ENCODE data around the gene NLRP9. TPM values are rescaled to one million over a fixed set of nuclear protein-coding genes. Genes with fewer than 3 reads are reported as not detected.

Gene NLRP9
- total and polyA plus RNA-seq, 12 donors, result not detected

DNA sequence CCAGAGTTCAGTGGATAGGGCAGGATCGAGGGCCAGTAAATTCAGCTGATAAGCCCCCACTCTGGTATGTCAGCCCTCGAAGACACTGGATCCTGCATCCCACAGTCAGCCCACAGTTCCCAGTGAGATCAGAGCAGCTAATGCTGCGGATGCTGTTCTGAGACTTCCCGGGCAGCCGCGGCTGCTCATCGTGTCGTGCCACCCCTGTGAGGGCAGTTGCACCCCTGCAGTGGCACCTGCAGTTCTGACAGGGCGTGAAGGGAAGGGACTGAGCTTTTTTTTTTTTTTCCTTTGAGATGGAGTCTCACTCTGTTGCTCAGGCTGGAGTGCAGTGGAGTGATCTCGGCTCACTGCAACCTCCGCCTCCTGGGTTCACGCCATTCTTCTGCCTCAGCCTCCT, 70.7 kb downstream of the NLRP9 start:
- WGBS, 2 donors, result 76 to 77% methylated on average over 12 of the region's 12 CpGs

GRCh38 chr19:55667006-55667381, 71.2 kb downstream of the NLRP9 start:
- DNase-seq (no peak), ATAC-seq (no peak)
- Histone ChIP-seq H3K36me3 (peaks cover 0 to 97% (median 63%) of the 10 kb centered on the region in 9 donors), H3K4me1 (peaks cover 0 to 15% (median 4%) of the 10 kb centered on the region in 9 donors), H3K27me3 (no peaks in the 10 kb centered on the region), H3K27ac (no peak overlapping the region), H3K9me3 (no peaks in the 10 kb centered on the region), H3K4me3 (no peak overlapping the region)
- 78 to 91% methylated on average over 4 of the region's 4 CpGs for WGBS, 2 donors
- intact Hi-C loops (cut with DNase I), result no loop called here
- no peak for TF ChIP-seq CTCF (IDR thresholded peaks at IDR 0.05)

More for the DNA sequence above, 70.7 kb downstream of the NLRP9 start:
- peaks cover 0 to 97% (median 60%) of the 10 kb centered on the region in 9 donors for H3K36me3 ChIP-seq
- H3K27me3 ChIP-seq, result no peaks in the 10 kb centered on the region
- no peaks in the 10 kb centered on the region for H3K9me3 ChIP-seq
- TF ChIP-seq CTCF (IDR thresholded peaks at IDR 0.05), result no peak
- intact Hi-C loops (cut with DNase I), result no loop called here
- no peak overlapping the region for H3K27ac ChIP-seq
- H3K4me1 ChIP-seq, result peaks cover 0 to 15% (median 4%) of the 10 kb centered on the region in 9 donors
- H3K4me3 ChIP-seq, result no peak overlapping the region
- DNase-seq (no peak), ATAC-seq (no peak)

- intact Hi-C loops (cut with DNase I), result no loop called here
- DNase-seq (no peak), ATAC-seq (no peak)
- peaks cover 0 to 13% (median 2%) of the 10 kb centered on the region in 9 donors for H3K4me1 ChIP-seq
- H3K27me3 ChIP-seq, result no peaks in the 10 kb centered on the region
- H3K36me3 ChIP-seq, result peaks cover 0 to 97% (median 67%) of the 10 kb centered on the region in 9 donors
- H3K27ac ChIP-seq, result no peak overlapping the region
- no peaks in the 10 kb centered on the region for H3K9me3 ChIP-seq
- whole genome bisulfite sequencing, 2 donors, result 85 to 90% methylated on average over 12 of the region's 12 CpGs
- TF ChIP-seq CTCF (IDR thresholded peaks at IDR 0.05), result no peak
- no peak overlapping the region for H3K4me3 ChIP-seq
Measured at GRCh38 chr19:55666343-55667005, 71.7 kb downstream of the NLRP9 start.

DNA sequence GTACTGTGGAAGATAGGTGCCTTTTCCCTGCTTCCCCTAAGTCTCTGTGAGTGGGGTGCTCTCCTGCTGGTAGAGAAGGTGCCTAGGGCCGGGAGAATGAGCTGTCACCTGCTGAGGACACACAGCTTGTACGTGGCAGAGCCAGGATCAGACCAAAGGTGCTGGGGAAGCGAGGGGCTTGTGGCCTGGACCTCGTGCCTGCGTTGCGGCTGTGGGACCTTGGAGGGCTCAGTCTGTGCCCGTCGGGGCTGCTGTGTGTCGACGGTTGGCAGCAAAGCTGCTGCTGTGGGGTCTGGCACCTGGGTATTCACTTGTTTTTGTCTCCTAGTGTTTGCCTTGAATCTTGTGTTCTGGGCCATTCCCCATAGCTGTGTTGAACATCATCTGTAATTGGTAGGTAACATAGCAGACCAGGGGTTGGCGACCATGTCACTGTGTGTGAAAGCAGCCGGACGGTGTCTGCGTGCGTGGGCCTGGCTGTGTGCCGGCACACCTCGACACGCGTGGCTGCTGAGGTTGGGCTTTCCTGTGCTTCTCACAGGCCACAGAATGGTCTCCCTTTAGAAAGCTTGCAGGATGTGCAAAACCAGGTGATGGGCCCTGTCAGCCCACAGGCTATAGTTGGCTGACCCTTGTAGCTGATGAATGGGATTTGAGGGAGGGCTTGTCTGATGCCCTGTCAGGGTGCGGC, 74.2 kb downstream of the NLRP9 start:
- peaks cover 0 to 99% (median 64%) of the 10 kb centered on the region in 9 donors for H3K36me3 ChIP-seq
- no peak for TF ChIP-seq CTCF (IDR thresholded peaks at IDR 0.05)
- WGBS, 2 donors, result 87 to 91% methylated on average over 20 of the region's 20 CpGs

More for the DNA sequence above, 74.2 kb downstream of the NLRP9 start:
- Histone ChIP-seq H3K4me3 (no peak overlapping the region), H3K27ac (no peak overlapping the region), H3K27me3 (no peaks in the 10 kb centered on the region), H3K9me3 (no peaks in the 10 kb centered on the region), H3K4me1 (peaks cover 3 to 21% (median 9%) of the 10 kb centered on the region in 9 donors)
- ATAC-seq (no peak), DNase-seq (no peak)
- intact Hi-C loops (cut with DNase I), result no loop called here
